ENCODE data around the gene SLC10A1. TPM values are rescaled to one million over a fixed set of nuclear protein-coding genes. Genes with fewer than 3 reads are reported as not detected.

The SLC10A1 gene
- total and polyA plus RNA-seq, 2 experiments from 2014 or later: 0.10 TPM; not detected in 1

DNA sequence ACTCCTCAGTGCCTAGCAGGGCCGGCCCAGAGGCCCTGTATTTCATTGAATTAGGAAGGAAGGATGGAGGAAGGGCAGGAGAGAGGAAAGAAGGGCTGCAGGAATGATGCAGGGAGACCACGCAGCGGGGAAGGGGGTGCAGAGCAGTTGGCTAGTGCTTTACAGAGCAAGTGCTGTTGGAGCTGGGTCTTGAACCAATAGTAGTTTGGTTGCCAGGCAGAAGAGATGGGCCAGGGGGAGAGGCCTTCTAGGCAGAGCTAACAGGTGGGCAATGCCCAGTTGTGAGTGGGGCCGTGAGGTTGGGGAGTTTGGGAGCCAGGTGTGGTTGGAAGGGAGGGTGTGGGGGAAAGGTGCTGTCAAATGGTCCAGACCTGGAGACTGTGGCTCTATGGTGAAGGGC lies 69.2 kb downstream of the SLC10A1 start (continued):
- TF ChIP-seq ZNF462 (CRISPR knock-in tag; IDR thresholded peaks at IDR 0.05): no peak
- TF ChIP-seq JUNB (IDR thresholded peaks at IDR 0.05; ENCODE audit: unreplicated experiment): no peak

DNA sequence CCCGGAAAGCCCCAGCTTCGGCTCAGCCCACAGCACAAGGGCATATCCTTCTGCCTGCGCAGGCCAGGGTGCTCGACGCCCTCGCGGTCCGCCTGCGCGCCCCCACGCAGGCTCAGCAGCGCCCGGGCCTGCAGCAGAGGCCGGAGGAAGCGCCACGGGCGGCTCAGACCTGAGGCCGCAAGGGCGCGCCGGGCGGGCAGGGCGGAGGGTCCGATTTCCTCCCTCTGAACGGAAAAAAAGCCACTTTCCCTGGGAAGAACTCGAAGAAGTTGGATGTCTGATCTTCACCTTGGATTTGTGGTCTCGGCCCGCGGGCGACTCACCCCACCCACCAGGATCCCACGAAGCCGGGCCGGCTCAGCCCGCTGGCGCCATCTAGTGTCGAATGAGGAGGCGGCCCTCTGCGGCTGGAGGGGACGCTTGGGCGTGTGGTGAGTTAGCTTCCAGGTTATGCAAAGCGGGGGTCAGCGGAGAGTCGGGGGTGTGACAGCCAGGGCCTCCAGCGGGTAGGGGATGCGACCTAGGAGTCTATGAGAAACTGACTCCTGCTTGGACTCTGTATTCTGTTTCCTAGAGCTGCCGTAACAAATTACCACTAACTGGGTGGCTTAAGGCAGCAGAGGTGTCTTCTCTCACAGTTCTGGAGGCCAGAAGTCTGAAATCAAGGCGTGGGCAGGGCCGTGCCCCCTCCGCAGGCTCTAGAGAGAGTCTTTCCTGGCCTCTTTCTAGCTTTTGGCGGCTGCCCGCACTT lies 70.1 kb downstream of the SLC10A1 start:
- H2AFZ ChIP-seq: peak overlapping the region; percentile 98
- no peak overlapping the region for H3K27ac ChIP-seq (ENCODE audit: low read depth)
- Mint-ChIP-seq H3K27ac (no peak overlapping the region), H3K4me3 (peak overlapping the region; percentile 53), H3K9me3 (no peaks in the 10 kb centered on the region), H3K27me3 (ENCODE audit: insufficient read depth, low read depth, poor library complexity) (no peaks in the 10 kb centered on the region), H3K36me3 (ENCODE audit: low read depth) (no peaks in the 10 kb centered on the region; the same call in 2 of the 3 replicates), H3K4me1 (peaks cover 2% of the 10 kb centered on the region; the same call in 1 of the 3 replicates)
- peaks cover 11% of the 10 kb centered on the region; the same call in 1 of the 2 replicates for H3K27me3 ChIP-seq (ENCODE audit: insufficient read depth)
- no peaks in the 10 kb centered on the region for H3K9me2 ChIP-seq (ENCODE audit: insufficient read depth)
- no peaks in the 10 kb centered on the region for H3K36me3 ChIP-seq (ENCODE audit: insufficient read depth)
- no peaks in the 10 kb centered on the region for H3K79me2 ChIP-seq (replicated peaks; ENCODE audit: insufficient read depth)
- peak overlapping the region; percentile 77 for H3K4me2 ChIP-seq
- H3K4me1 ChIP-seq (ENCODE audit: insufficient read depth): no peaks in the 10 kb centered on the region
- DNase-seq (ENCODE audit: low spot score): peak; percentile 87
- 0 out of 2 replicates have a peak, but pooled peaks cover 3% of the 10 kb centered on the region for H3F3A ChIP-seq (replicated peaks; ENCODE audit: low read depth)
- peak; percentile 97 for ATAC-seq
- H3K4me3 ChIP-seq: peak overlapping the region; percentile 54
- H4K20me1 ChIP-seq (replicated peaks; ENCODE audit: insufficient read depth): no peaks in the 10 kb centered on the region
- TF ChIP-seq POLR2AphosphoS5 (IDR thresholded peaks at IDR 0.05; ENCODE audit: low read depth) (no peak), CTCF (conservative IDR thresholded peaks at IDR 0.05; ENCODE audit: low read depth in 2 of 2) (peak; percentile 98 to 99)
- TF ChIP-seq, protein P1, sequence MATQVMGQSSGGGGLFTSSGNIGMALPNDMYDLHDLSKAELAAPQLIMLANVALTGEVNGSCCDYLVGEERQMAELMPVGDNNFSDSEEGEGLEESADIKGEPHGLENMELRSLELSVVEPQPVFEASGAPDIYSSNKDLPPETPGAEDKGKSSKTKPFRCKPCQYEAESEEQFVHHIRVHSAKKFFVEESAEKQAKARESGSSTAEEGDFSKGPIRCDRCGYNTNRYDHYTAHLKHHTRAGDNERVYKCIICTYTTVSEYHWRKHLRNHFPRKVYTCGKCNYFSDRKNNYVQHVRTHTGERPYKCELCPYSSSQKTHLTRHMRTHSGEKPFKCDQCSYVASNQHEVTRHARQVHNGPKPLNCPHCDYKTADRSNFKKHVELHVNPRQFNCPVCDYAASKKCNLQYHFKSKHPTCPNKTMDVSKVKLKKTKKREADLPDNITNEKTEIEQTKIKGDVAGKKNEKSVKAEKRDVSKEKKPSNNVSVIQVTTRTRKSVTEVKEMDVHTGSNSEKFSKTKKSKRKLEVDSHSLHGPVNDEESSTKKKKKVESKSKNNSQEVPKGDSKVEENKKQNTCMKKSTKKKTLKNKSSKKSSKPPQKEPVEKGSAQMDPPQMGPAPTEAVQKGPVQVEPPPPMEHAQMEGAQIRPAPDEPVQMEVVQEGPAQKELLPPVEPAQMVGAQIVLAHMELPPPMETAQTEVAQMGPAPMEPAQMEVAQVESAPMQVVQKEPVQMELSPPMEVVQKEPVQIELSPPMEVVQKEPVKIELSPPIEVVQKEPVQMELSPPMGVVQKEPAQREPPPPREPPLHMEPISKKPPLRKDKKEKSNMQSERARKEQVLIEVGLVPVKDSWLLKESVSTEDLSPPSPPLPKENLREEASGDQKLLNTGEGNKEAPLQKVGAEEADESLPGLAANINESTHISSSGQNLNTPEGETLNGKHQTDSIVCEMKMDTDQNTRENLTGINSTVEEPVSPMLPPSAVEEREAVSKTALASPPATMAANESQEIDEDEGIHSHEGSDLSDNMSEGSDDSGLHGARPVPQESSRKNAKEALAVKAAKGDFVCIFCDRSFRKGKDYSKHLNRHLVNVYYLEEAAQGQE (IDR thresholded peaks at IDR 0.05; ENCODE audit: unreplicated experiment): no peak

Measured in GM23338 (cell line).